Measurements from ENCODE around the gene KLHL29.

DNA sequence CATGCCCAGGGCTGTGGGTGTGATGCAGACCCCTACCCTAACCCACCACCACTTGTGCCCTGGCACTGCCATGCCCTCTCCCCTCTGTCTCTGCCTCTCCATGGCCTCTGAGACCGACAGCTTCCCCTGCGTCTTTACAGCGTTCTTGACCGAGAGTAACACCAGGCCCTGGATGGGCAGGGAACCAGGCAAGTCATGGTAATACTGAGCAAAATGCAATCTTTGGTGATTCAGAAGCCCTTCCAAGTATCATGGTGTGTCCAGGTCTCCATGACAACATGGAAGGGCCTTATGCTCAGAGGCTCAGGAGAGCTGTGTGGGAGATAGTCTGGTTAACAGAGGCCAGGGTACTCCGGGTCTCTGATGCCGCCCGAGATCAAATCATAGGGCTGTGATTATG, 176.1 kb downstream of the KLHL29 start:
- TF ChIP-seq, protein P1, sequence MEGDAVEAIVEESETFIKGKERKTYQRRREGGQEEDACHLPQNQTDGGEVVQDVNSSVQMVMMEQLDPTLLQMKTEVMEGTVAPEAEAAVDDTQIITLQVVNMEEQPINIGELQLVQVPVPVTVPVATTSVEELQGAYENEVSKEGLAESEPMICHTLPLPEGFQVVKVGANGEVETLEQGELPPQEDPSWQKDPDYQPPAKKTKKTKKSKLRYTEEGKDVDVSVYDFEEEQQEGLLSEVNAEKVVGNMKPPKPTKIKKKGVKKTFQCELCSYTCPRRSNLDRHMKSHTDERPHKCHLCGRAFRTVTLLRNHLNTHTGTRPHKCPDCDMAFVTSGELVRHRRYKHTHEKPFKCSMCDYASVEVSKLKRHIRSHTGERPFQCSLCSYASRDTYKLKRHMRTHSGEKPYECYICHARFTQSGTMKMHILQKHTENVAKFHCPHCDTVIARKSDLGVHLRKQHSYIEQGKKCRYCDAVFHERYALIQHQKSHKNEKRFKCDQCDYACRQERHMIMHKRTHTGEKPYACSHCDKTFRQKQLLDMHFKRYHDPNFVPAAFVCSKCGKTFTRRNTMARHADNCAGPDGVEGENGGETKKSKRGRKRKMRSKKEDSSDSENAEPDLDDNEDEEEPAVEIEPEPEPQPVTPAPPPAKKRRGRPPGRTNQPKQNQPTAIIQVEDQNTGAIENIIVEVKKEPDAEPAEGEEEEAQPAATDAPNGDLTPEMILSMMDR (conservative IDR thresholded peaks at IDR 0.05; ENCODE audit: low read depth, low read length): no peak
- no peak for TF ChIP-seq EZH2phosphoT487 (IDR thresholded peaks at IDR 0.05; ENCODE audit: borderline replicate concordance, low read length)
